GM12878 (cell line): ENCODE results near the gene ANKRD55. TPM values are rescaled to one million over a fixed set of nuclear protein-coding genes. Genes with fewer than 3 reads are reported as not detected.

Experiments used
- ATAC-seq: fragments of 200-7000 bp; cut with Tn5 transposase; 3 replicates; pipeline ENCODE4 v1.9.1; 2020; ENCODE audit warnings: mild to moderate bottlenecking, moderate library complexity
- BruUV-seq: library from RNA; stranded (reverse); fragments of 400-500 nt; replicated peaks from 2 replicates; lab custom pipeline; 2021; lab: Mats Ljungman, UMichigan
- CTCF ChIA-PET: fragments of 300-600 bp; sonication (Branson Sonifier 250); formaldehyde crosslinking; extraction: SDS; loops from one replicate; lab custom pipeline; 2021; ENCODE audit warnings: inconsistent platforms; lab: Yijun Ruan, JAX
- POLR2A ChIA-PET: fragments of 350-600 bp; formaldehyde crosslinking; extraction: SDS; loops from one replicate; lab custom pipeline; 2021; ENCODE audit warnings: inconsistent platforms; lab: Charles Lee
- RAD21 ChIA-PET: fragments of 300-600 bp; sonication (Branson Sonifier 250); formaldehyde crosslinking; loops from one replicate; lab custom pipeline; 2023; ENCODE audit warnings: antibody characterized with exemption; ENCODE audit not compliant: unreplicated experiment; lab: Charles Lee
- SMC1A ChIA-PET: fragments of 300-600 bp; sonication (Branson Sonifier 250); formaldehyde crosslinking; loops from one replicate; lab custom pipeline; 2023; ENCODE audit not compliant: unreplicated experiment, uncharacterized antibody; lab: Charles Lee
- DNase-seq: peaks from one replicate; pipeline ENCODE4 v3.0.0-alpha.2; 2011; ENCODE audit warnings: low read depth, low spot score
- FAIRE-seq: peaks from 3 replicates; lab custom pipeline; 2011; peaks lifted over from hg19 to GRCh38; lab: Jason Lieb, UNC
- H2AFZ ChIP-seq: 2 replicates; pipeline ENCODE4 v1.6.0; 2011; ENCODE audit warnings: low read depth, low read length, control low read depth; ENCODE audit not compliant: control insufficient read depth
- H3K27ac ChIP-seq: 2 replicates; pipeline ENCODE4 v1.5.1; 2011; ENCODE audit warnings: control low read depth; ENCODE audit not compliant: control insufficient read depth, insufficient read depth
- H3K27me3 ChIP-seq, 2 experiments: replicated peaks in 1 of 2; 2 replicates each; pipeline versions ENCODE4 v1.6.0 to v1.6.1; 2011; ENCODE audit warnings: low read length in 1 of 2; ENCODE audit not compliant: control insufficient read depth in 2 of 2, insufficient read depth in 2 of 2
- H3K36me3 ChIP-seq, 2 experiments: 2 replicates each; pipeline ENCODE4 v1.5.1; 2011; ENCODE audit warnings: low read length in 1 of 2; ENCODE audit not compliant: control insufficient read depth in 2 of 2, insufficient read depth in 2 of 2
- H3K4me1 ChIP-seq: 2 replicates; pipeline ENCODE4 v1.6.1; 2011; ENCODE audit warnings: mild to moderate bottlenecking, low read length, moderate library complexity, mixed read lengths; ENCODE audit not compliant: control insufficient read depth, insufficient read depth
- H3K4me2 ChIP-seq: 2 replicates; pipeline ENCODE4 v1.6.0; 2011; ENCODE audit warnings: control low read depth; ENCODE audit not compliant: control insufficient read depth, insufficient read depth
- H3K4me3 ChIP-seq: fragments of 200-600 bp; sonication (generic); 2 replicates; pipeline ENCODE4 v1.5.1; 2016
- H3K79me2 ChIP-seq: 2 replicates; pipeline ENCODE4 v1.6.0; 2011; ENCODE audit warnings: low read length; ENCODE audit not compliant: control insufficient read depth, insufficient read depth
- H3K9ac ChIP-seq: 2 replicates; pipeline ENCODE4 v1.8.0; 2011; ENCODE audit warnings: low read length, control low read depth, mixed read lengths; ENCODE audit not compliant: control insufficient read depth, insufficient read depth
- H3K9me3 ChIP-seq: replicated peaks from 3 replicates; pipeline ENCODE4 v1.5.1; 2011; ENCODE audit warnings: mild to moderate bottlenecking, low read length; ENCODE audit not compliant: control insufficient read depth, insufficient read depth
- H4K20me1 ChIP-seq: 2 replicates; pipeline ENCODE4 v1.6.0; 2011; ENCODE audit not compliant: control insufficient read depth, insufficient read depth
- ASH2L ChIP-seq: fragments of 300-600, 200-600 bp; sonication (generic); IDR thresholded peaks from 2 replicates; pipeline ENCODE4 v1.6.1; 2017; ENCODE audit warnings: low read depth, mild to moderate bottlenecking, borderline replicate concordance
- HCFC1 ChIP-seq: fragments of 150-350 bp; IDR thresholded peaks from 2 replicates; pipeline ENCODE4 v1.6.1; 2014; ENCODE audit warnings: low read length
- MEF2A ChIP-seq: IDR thresholded peaks from 2 replicates; pipeline ENCODE4 v1.6.1; 2011; ENCODE audit warnings: low read depth, mild to moderate bottlenecking, low read length, moderate library complexity; ENCODE audit not compliant: insufficient read depth
- MXI1 ChIP-seq: fragments of 150-350 bp; IDR thresholded peaks from 2 replicates; pipeline ENCODE4 v1.6.1; 2011; ENCODE audit warnings: low read depth, mild to moderate bottlenecking, inconsistent platforms, low read length, improper control_type of control experiment
- PKNOX1 ChIP-seq: fragments of 450-650 bp; IDR thresholded peaks from 2 replicates; pipeline ENCODE4 v1.6.1; 2016; ENCODE audit warnings: mild to moderate bottlenecking
- SMC3 ChIP-seq: IDR thresholded peaks from 2 replicates; pipeline ENCODE4 v1.6.1; 2011; ENCODE audit warnings: low read length, improper control_type of control experiment, borderline replicate concordance
- SP1 ChIP-seq: IDR thresholded peaks from one replicate; pipeline ENCODE4 v1.6.1; 2011; ENCODE audit warnings: low read depth, low read length
- STAT3 ChIP-seq: IDR thresholded peaks from 2 replicates; pipeline ENCODE4 v1.6.1; 2011; ENCODE audit warnings: low read depth, low read length, improper control_type of control experiment
- TARDBP ChIP-seq: IDR thresholded peaks from 2 replicates; pipeline ENCODE4 v1.6.1; 2016; ENCODE audit warnings: borderline replicate concordance
- ZBTB40 ChIP-seq: fragments of 450-650 bp; IDR thresholded peaks from 2 replicates; pipeline ENCODE4 v1.6.1; 2016; ENCODE audit warnings: mild to moderate bottlenecking, moderate library complexity, borderline replicate concordance
- WGBS: methylation state at CpG from one replicate; pipeline ENCODE4 v1.1.6; 2016; ENCODE audit warnings: low lambda C conversion rate; ENCODE audit not compliant: insufficient replicate concordance, insufficient coverage; ENCODE audit errors: missing lambda C conversion rate; 5-methylcytosine and 5-hydroxymethylcytosine counted together
- in situ Hi-C: fragments of 300-500 bp; cut with MboI; formaldehyde crosslinking; loops from 9 replicates; pipeline ENCODE4 v1.14.3; 2018; ENCODE audit warnings: mixed read lengths
- intact Hi-C: fragments of 100-400 bp; cut with micrococcal nuclease; formaldehyde crosslinking; loops from one replicate; pipeline ENCODE4 v1.14.2; 2022; ENCODE audit not compliant: unreplicated experiment
- polyA plus RNA-seq, 11 experiments: library from polyadenylated mRNA; depleted of rRNA in 4 of 11; unstranded in 6 of 11; stranded (reverse) in 5 of 11; fragments of >200 nt; fragmentation: Nextera tagmentation in 4 of 11; fragmentation: Illumina TruSeq in 1 of 11; extraction: Ambion mirVana in 4 of 11; extraction: Trizol in 1 of 11; gene quantifications; 1 replicate in 1 of 11; 2 replicates in 10 of 11; pipeline versions ENCODE4 v1.2.1 to v1.2.3, GENCODE V29; 2011 to 2016; ENCODE audit warnings: inconsistent platforms in 2 of 11, missing spikeins in 2 of 11, low read depth in 1 of 11
- total RNA-seq, 4 experiments: library from RNA; depleted of rRNA in 3 of 4; stranded (reverse); fragments of >200 nt in 3 of 4; fragmentation: Illumina TruSeq in 1 of 4; extraction: Trizol in 1 of 4; gene quantifications; 2 replicates each; pipeline versions ENCODE4 v1.2.1 to v1.2.3, GENCODE V29; 2013 to 2021
- TF ChIP-seq, protein P1 (sequence below): fragments of 450-650 bp; IDR thresholded peaks from 2 replicates; pipeline ENCODE4 v1.6.1; 2017; ENCODE audit warnings: mild to moderate bottlenecking
- TF ChIP-seq, protein P2 (sequence below): fragments of 450-650 bp; formaldehyde crosslinking; IDR thresholded peaks from 2 replicates; pipeline ENCODE4 v1.4.0; 2022; ENCODE audit warnings: mild to moderate bottlenecking, moderate library complexity

ANKRD55 gene
- total and polyA plus RNA-seq, 10 of the 15 experiments (the other 5 are each of a cell fraction or from before 2014, with no cell fraction given): 0.04 TPM; not detected in 9

GRCh38 chr5:56168066-56168478 is 65.1 kb downstream of the ANKRD55 start:
- Histone ChIP-seq H4K20me1 (no peaks in the 10 kb centered on the region), H3K4me1 (no peaks in the 10 kb centered on the region), H3K9me3 (no peaks in the 10 kb centered on the region), H3K79me2 (no peaks in the 10 kb centered on the region), H3K27ac (no peak overlapping the region), H3K36me3 (no peaks in the 10 kb centered on the region), H3K4me2 (no peak overlapping the region), H3K27me3 (no peaks in the 10 kb centered on the region; a peak in 2 of 4 replicates), H3K4me3 (no peak overlapping the region), H2AFZ (no peak overlapping the region), H3K9ac (no peak overlapping the region)
- RAD21 ChIA-PET: interaction anchor here (0.9 to 1.0 kb wide), 2 partner anchors 63 to 87 kb away, joined by 3 read pairs; no protein-coding TSS in a partner anchor
- BruUV-seq: no TSS peak
- WGBS: 84% methylated on average over 8 of the region's 8 CpGs
- CTCF ChIA-PET: interaction anchor here (0.7 kb wide), 1 partner anchor 33 kb away, joined by 3 read pairs; no protein-coding TSS in a partner anchor
- in situ Hi-C loops: no loop called here
- intact Hi-C loops: no loop called here
- SMC1A ChIA-PET: interaction anchor here (0.9 to 1.8 kb wide), 3 partner anchors 10 to 33 kb away, joined by 3 to 5 read pairs (median 4); no protein-coding TSS in a partner anchor
- ATAC-seq (peak; percentile 55), FAIRE-seq (no peak), DNase-seq (no peak)
- POLR2A ChIA-PET: interaction anchor here (0.5 kb wide), 1 partner anchor 94 kb away, joined by 3 read pairs; no protein-coding TSS in a partner anchor
- TF ChIP-seq ASH2L: no peak
- TF ChIP-seq TARDBP: no peak
- TF ChIP-seq, protein P1, sequence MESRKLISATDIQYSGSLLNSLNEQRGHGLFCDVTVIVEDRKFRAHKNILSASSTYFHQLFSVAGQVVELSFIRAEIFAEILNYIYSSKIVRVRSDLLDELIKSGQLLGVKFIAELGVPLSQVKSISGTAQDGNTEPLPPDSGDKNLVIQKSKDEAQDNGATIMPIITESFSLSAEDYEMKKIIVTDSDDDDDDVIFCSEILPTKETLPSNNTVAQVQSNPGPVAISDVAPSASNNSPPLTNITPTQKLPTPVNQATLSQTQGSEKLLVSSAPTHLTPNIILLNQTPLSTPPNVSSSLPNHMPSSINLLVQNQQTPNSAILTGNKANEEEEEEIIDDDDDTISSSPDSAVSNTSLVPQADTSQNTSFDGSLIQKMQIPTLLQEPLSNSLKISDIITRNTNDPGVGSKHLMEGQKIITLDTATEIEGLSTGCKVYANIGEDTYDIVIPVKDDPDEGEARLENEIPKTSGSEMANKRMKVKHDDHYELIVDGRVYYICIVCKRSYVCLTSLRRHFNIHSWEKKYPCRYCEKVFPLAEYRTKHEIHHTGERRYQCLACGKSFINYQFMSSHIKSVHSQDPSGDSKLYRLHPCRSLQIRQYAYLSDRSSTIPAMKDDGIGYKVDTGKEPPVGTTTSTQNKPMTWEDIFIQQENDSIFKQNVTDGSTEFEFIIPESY: no peak
- no peak for TF ChIP-seq MXI1
- no peak for TF ChIP-seq ZBTB40
- TF ChIP-seq, protein P2, sequence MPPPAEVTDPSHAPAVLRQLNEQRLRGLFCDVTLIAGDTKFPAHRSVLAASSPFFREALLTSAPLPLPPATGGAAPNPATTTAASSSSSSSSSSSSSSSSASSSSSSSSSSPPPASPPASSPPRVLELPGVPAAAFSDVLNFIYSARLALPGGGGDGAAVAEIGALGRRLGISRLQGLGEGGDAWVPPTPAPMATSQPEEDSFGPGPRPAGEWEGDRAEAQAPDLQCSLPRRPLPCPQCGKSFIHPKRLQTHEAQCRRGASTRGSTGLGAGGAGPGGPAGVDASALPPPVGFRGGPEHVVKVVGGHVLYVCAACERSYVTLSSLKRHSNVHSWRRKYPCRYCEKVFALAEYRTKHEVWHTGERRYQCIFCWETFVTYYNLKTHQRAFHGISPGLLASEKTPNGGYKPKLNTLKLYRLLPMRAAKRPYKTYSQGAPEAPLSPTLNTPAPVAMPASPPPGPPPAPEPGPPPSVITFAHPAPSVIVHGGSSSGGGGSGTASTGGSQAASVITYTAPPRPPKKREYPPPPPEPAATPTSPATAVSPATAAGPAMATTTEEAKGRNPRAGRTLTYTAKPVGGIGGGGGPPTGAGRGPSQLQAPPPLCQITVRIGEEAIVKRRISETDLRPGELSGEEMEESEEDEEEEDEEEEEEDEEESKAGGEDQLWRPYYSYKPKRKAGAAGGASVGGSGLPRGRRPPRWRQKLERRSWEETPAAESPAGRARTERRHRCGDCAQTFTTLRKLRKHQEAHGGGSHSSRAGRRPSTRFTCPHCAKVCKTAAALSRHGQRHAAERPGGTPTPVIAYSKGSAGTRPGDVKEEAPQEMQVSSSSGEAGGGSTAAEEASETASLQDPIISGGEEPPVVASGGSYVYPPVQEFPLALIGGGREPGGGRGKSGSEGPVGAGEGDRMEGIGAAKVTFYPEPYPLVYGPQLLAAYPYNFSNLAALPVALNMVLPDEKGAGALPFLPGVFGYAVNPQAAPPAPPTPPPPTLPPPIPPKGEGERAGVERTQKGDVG (CRISPR knock-in tag): no peak
- TF ChIP-seq MEF2A: no peak
- no peak for TF ChIP-seq PKNOX1
- TF ChIP-seq STAT3: no peak
- TF ChIP-seq SMC3: no peak
- TF ChIP-seq HCFC1: no peak
- no peak for TF ChIP-seq SP1
